SU-DHL-6 (cell line): Measurements from ENCODE around the gene MRPL21.

Experiments used
- EZH2phosphoT487 ChIP-seq: fragments of 200-600 bp; sonication (generic), shearing (Covaris generic); conservative IDR thresholded peaks from 2 replicates; pipeline ENCODE4 v1.6.1; 2018; ENCODE audit warnings: mild to moderate bottlenecking, antibody characterized with exemption, low read length, moderate library complexity, mixed read lengths
- TF ChIP-seq, protein P1 (sequence below): fragments of 200-600 bp; sonication (generic); IDR thresholded peaks from one replicate; pipeline ENCODE4 v1.5.1; 2017; ENCODE audit warnings: antibody characterized with exemption, mild to moderate bottlenecking, low read length, moderate library complexity; ENCODE audit not compliant: insufficient read depth, poor library complexity, severe bottlenecking

DNA sequence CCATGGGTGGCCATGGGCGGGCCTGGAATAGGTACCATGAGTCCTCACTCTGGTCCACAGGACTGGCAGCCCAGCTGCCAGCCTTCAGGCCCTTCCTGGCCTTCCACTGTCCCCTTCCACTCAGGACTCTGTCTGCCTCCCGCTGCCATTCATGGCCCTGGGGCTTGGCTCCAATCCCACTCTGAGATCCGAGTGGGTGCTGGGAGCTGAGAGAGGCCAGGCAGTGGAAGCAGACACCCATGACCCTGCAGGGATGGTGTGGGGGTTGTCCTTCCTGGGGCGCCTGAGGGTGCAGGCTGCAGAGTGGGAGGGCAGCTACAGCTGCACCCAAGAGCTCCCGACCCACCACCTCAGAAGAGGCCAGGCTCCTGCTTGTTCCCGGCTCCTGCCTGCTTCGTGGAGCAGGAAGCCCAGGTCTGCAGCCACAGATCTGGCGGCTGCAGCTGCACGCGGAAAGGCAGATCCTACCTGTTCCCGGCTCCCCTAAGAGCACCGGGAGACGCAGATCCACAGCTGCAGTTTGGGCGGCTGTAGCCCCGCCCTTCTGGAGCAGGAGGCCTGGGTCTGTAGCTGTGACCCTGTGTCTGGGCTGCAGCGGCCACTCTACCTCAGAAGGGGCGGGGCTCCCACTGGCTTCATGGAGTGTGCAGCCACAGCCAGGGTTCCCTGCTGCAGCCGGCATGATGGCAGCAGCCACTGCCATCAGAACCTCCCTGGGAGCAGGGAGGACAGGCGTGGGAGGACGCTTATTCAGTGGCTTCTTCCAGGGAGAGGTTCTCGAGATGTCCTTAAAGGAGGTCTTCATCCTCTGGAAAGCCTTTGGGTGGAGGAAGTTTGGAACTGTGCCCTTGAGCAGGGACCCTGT, 27.6 kb upstream of the MRPL21 start:
- TF ChIP-seq, protein P1, sequence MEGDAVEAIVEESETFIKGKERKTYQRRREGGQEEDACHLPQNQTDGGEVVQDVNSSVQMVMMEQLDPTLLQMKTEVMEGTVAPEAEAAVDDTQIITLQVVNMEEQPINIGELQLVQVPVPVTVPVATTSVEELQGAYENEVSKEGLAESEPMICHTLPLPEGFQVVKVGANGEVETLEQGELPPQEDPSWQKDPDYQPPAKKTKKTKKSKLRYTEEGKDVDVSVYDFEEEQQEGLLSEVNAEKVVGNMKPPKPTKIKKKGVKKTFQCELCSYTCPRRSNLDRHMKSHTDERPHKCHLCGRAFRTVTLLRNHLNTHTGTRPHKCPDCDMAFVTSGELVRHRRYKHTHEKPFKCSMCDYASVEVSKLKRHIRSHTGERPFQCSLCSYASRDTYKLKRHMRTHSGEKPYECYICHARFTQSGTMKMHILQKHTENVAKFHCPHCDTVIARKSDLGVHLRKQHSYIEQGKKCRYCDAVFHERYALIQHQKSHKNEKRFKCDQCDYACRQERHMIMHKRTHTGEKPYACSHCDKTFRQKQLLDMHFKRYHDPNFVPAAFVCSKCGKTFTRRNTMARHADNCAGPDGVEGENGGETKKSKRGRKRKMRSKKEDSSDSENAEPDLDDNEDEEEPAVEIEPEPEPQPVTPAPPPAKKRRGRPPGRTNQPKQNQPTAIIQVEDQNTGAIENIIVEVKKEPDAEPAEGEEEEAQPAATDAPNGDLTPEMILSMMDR = no peak
- TF ChIP-seq EZH2phosphoT487 = no peak
